ENCODE results near the gene NFATC2. TPM values are rescaled to one million over a fixed set of nuclear protein-coding genes. Genes with fewer than 3 reads are reported as not detected.

The NFATC2 gene
- total RNA-seq, 2 experiments from 2014 or later: 32.5 to 33.2 TPM

DNA sequence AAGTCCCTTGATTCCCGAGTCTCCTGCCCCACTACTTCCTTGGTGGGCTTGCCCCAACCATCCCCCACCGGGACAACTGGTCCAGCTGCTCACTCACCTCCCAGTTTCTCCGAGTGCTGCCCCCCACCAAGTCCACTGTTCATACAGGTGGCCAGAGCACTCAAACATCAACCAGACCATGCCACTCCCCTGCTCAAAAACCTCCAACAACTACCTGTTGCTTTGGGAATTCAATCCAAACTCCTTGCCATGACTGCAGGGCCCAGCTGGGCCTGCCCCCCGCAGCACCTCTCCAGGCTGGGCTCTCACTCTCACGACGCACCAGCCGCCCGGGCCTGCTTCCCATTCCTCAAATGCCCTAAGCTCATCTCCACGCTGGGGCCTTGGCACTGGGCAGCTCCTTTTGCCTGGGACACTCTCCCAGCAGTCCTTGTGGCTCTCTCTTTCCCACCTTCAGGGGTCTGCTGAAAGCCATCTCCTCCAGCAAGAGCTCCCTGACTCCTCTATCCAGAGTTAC lies 97.5 kb downstream of the NFATC2 start:
- Histone ChIP-seq H3K27ac (ENCODE audit: low read depth in 1 of 2, low read length in 2 of 2) (no peak overlapping the region), H3K4me3 (ENCODE audit: low read length) (no peak overlapping the region), H3K27me3 (ENCODE audit: control insufficient read depth in 1 of 2, insufficient read depth in 2 of 2, low read length in 2 of 2) (no peaks in the 10 kb centered on the region), H3K4me1 (ENCODE audit: insufficient read depth, low read length) (peaks cover 29% of the 10 kb centered on the region), H3K9me3 (ENCODE audit: control insufficient read depth in 1 of 2, insufficient read depth in 1 of 2, low read length in 2 of 2) (no peaks in the 10 kb centered on the region), H3K36me3 (ENCODE audit: insufficient read depth, low read length) (peaks cover 71% of the 10 kb centered on the region)
- TF ChIP-seq, protein P1, sequence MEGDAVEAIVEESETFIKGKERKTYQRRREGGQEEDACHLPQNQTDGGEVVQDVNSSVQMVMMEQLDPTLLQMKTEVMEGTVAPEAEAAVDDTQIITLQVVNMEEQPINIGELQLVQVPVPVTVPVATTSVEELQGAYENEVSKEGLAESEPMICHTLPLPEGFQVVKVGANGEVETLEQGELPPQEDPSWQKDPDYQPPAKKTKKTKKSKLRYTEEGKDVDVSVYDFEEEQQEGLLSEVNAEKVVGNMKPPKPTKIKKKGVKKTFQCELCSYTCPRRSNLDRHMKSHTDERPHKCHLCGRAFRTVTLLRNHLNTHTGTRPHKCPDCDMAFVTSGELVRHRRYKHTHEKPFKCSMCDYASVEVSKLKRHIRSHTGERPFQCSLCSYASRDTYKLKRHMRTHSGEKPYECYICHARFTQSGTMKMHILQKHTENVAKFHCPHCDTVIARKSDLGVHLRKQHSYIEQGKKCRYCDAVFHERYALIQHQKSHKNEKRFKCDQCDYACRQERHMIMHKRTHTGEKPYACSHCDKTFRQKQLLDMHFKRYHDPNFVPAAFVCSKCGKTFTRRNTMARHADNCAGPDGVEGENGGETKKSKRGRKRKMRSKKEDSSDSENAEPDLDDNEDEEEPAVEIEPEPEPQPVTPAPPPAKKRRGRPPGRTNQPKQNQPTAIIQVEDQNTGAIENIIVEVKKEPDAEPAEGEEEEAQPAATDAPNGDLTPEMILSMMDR (IDR thresholded peaks at IDR 0.05): no peak
- no peak for DNase-seq
- intact Hi-C loops (cut with DNase I, micrococcal nuclease): no loop called here
- Mint-ChIP-seq H3K4me3 (no peak overlapping the region), H3K27me3 (no peaks in the 10 kb centered on the region), H3K36me3 (ENCODE audit: low read depth) (peaks cover 80% of the 10 kb centered on the region), H3K27ac (peak overlapping the region; percentile 59), H3K4me1 (ENCODE audit: low read depth) (peaks cover 42% of the 10 kb centered on the region), H3K9me3 (no peaks in the 10 kb centered on the region)
- no peak for ATAC-seq (ENCODE audit: poor library complexity)
- CTCF ChIA-PET: no interaction called here
- POLR2A ChIA-PET: no interaction called here

DNA sequence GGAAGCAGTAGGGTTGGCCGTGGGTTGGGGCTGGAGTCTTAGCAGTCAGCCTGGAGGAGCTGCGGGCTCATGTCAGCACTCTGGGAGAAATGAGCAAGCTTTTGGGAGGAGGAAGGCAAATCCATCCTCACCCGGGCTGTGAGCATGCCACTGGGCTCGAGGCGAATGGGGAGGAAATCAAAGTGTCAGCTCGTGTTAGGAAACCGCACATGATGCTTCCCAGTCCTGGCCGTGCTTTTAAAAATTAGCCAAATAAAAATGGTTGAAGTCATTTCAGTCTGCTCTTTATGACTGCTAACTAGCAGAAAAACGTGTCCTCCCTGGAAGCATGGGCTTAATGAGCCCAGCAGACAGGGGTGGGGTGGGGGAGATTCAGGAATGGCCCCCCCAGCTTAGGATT lies 98.1 kb downstream of the NFATC2 start:
- intact Hi-C loops (cut with DNase I, micrococcal nuclease): no loop called here
- H3K36me3 Mint-ChIP-seq (ENCODE audit: low read depth): peaks cover 79% of the 10 kb centered on the region

DNA sequence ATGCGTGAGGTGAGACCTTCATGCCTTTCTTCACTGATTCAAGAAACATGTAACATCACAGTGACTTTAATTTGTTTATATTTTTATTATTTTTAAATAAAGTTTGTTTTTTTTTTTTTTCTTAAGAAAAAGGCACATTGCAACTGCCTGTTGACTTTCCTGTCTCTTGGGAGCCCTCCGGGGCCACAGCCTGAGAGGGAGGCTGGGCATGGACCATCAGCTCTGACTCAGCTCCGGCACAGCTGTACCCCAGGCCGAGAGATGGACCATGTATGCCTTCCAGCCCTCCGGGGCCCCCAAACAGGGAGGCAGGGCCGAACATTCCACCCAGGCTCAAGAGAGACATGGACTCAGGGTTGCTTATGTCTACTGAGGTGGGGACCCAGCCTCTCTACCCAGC lies 99.9 kb downstream of the NFATC2 start:
- TF ChIP-seq, protein P1 (IDR thresholded peaks at IDR 0.05): no peak
- intact Hi-C loops (cut with DNase I, micrococcal nuclease): no loop called here
- no peaks in the 10 kb centered on the region for H3K27me3 Mint-ChIP-seq
- DNase-seq (no peak), ATAC-seq (ENCODE audit: poor library complexity) (no peak)
- CTCF ChIA-PET: interaction anchor here (1.2 kb wide), 1 partner anchor 107 kb away, joined by 4 read pairs; no protein-coding TSS in a partner anchor
- Histone ChIP-seq H3K36me3 (ENCODE audit: insufficient read depth, low read length) (peaks cover 69% of the 10 kb centered on the region), H3K9me3 (ENCODE audit: control insufficient read depth in 1 of 2, insufficient read depth in 1 of 2, low read length in 2 of 2) (no peaks in the 10 kb centered on the region), H3K27ac (ENCODE audit: low read depth in 1 of 2, low read length in 2 of 2) (no peak overlapping the region), H3K27me3 (ENCODE audit: control insufficient read depth in 1 of 2, insufficient read depth in 2 of 2, low read length in 2 of 2) (no peaks in the 10 kb centered on the region), H3K4me1 (ENCODE audit: insufficient read depth, low read length) (peaks cover 47% of the 10 kb centered on the region), H3K4me3 (ENCODE audit: low read length) (no peak overlapping the region)
- H3K4me1 Mint-ChIP-seq (ENCODE audit: low read depth): peaks cover 60% of the 10 kb centered on the region
- no peaks in the 10 kb centered on the region for H3K9me3 Mint-ChIP-seq
- peak overlapping the region; percentile 67 for H3K27ac Mint-ChIP-seq
- POLR2A ChIA-PET: interaction anchor here (1.0 kb wide), 1 partner anchor 16 kb away, joined by 3 read pairs; no protein-coding TSS in a partner anchor
- H3K4me3 Mint-ChIP-seq: no peak overlapping the region
- peaks cover 78% of the 10 kb centered on the region for H3K36me3 Mint-ChIP-seq (ENCODE audit: low read depth)

More for the DNA sequence above, 98.1 kb downstream of the NFATC2 start:
- Histone ChIP-seq H3K36me3 (ENCODE audit: insufficient read depth, low read length) (peaks cover 71% of the 10 kb centered on the region), H3K27me3 (ENCODE audit: control insufficient read depth in 1 of 2, insufficient read depth in 2 of 2, low read length in 2 of 2) (no peaks in the 10 kb centered on the region), H3K4me3 (ENCODE audit: low read length) (no peak overlapping the region), H3K4me1 (ENCODE audit: insufficient read depth, low read length) (peaks cover 34% of the 10 kb centered on the region), H3K27ac (ENCODE audit: low read depth in 1 of 2, low read length in 2 of 2) (no peak overlapping the region), H3K9me3 (ENCODE audit: control insufficient read depth in 1 of 2, insufficient read depth in 1 of 2, low read length in 2 of 2) (no peaks in the 10 kb centered on the region)
- Mint-ChIP-seq H3K27me3 (no peaks in the 10 kb centered on the region), H3K4me3 (no peak overlapping the region), H3K4me1 (ENCODE audit: low read depth) (peaks cover 47% of the 10 kb centered on the region), H3K27ac (peak overlapping the region; percentile 27), H3K9me3 (no peaks in the 10 kb centered on the region)
- ChIA-PET CTCF (no interaction called here), POLR2A (no interaction called here)
- TF ChIP-seq, protein P1 (IDR thresholded peaks at IDR 0.05): no peak
- ATAC-seq (ENCODE audit: poor library complexity) (no peak), DNase-seq (no peak)
